K562 (cell line): ENCODE measurements around the gene FOXK2. TPM values are rescaled to one million over a fixed set of nuclear protein-coding genes. Genes with fewer than 3 reads are reported as not detected.

ENCODE experiments used
- GABPB2 ChIP-seq: fragments of 250-450 bp; sonication (Bioruptor Pico); conservative IDR thresholded peaks from 2 replicates; pipeline ENCODE4 v1.5.1; 2021; ENCODE audit warnings: mild to moderate bottlenecking
- SMAD1 ChIP-seq: fragments of 150-350 bp; IDR thresholded peaks from 2 replicates; pipeline ENCODE4 v1.6.1; 2014; ENCODE audit warnings: low read length, low read depth; ENCODE audit not compliant: partially characterized antibody
- TCFL5 ChIP-seq: fragments of 250-450 bp; sonication (Bioruptor Pico); conservative IDR thresholded peaks from 2 replicates; pipeline ENCODE4 v1.6.1; 2021; ENCODE audit warnings: mild to moderate bottlenecking, moderate library complexity, matching md5 sums
- ZNF644 ChIP-seq: fragments of 200-800 bp; sonication (Bioruptor generic); IDR thresholded peaks from 2 replicates; pipeline ENCODE4 v1.6.1; 2016; ENCODE audit warnings: low read depth, missing genetic modification characterization, missing compliant biosample characterization
- ZNF740 ChIP-seq, 3 experiments: fragments of 200-800 bp in 1 of 3; sonication (Bioruptor generic) in 1 of 3; sonication (generic) in 1 of 3; formaldehyde crosslinking in 1 of 3; IDR thresholded peaks; 2 replicates each; pipeline versions ENCODE4 v1.6.1 to v1.8.0; 2016 to 2022; ENCODE audit warnings: mild to moderate bottlenecking in 2 of 3, missing compliant biosample characterization in 2 of 3, missing genetic modification characterization in 2 of 3, missing genetic modification reagents in 1 of 3
- ZNF766 ChIP-seq: fragments of 200-800 bp; sonication (Bioruptor generic); conservative IDR thresholded peaks from 2 replicates; pipeline ENCODE4 v1.6.1; 2016; ENCODE audit warnings: missing genetic modification characterization, missing compliant biosample characterization
- polyA plus RNA-seq, 8 experiments: library from polyadenylated mRNA; depleted of rRNA in 4 of 8; stranded (reverse) in 5 of 8; unstranded in 3 of 8; fragments of >200 nt; fragmentation: Nextera tagmentation in 2 of 8; fragmentation: Illumina TruSeq in 1 of 8; extraction: Ambion mirVana in 2 of 8; extraction: Trizol in 1 of 8; gene quantifications; 2 replicates each; pipeline versions ENCODE4 v1.2.1 to v1.2.3, GENCODE V29; 2011 to 2014; ENCODE audit warnings: inconsistent platforms in 1 of 8, missing spikeins in 1 of 8
- total RNA-seq, 7 experiments: library from RNA; depleted of rRNA in 6 of 7; stranded (reverse); fragments of >200 nt in 6 of 7; fragmentation: Illumina TruSeq in 2 of 7; extraction: Trizol in 2 of 7; gene quantifications; 2 replicates each; pipeline versions ENCODE4 v1.2.1 to v1.2.3, GENCODE V29; 2011 to 2021; ENCODE audit warnings: low replicate concordance in 1 of 7
- TF ChIP-seq, protein P1 (sequence below): sonication (generic); formaldehyde crosslinking; IDR thresholded peaks from 2 replicates; pipeline ENCODE4 v1.8.1; 2023; ENCODE audit warnings: mild to moderate bottlenecking, missing genetic modification reagents, moderate library complexity
- TF ChIP-seq, protein P2 (sequence below): fragments of 450-650 bp; formaldehyde crosslinking; IDR thresholded peaks from 2 replicates; pipeline ENCODE4 v1.4.0; 2020; ENCODE audit warnings: mild to moderate bottlenecking, moderate library complexity
- TF ChIP-seq, protein P3 (sequence below), 2 experiments: fragments of 450-650 bp; IDR thresholded peaks; 2 replicates each; pipeline ENCODE4 v1.6.1; 2016; ENCODE audit warnings: mild to moderate bottlenecking in 2 of 2, borderline replicate concordance in 1 of 2, low read depth in 1 of 2, moderate library complexity in 1 of 2

Gene FOXK2
- total and polyA plus RNA-seq, 9 of the 15 experiments (the other 6 are each of a cell fraction or from before 2014, with no cell fraction given) = 3.0 to 86.0 (median 44.1) TPM

- TF ChIP-seq ZNF740 (CRISPR knock-in tag; IDR thresholded peaks at IDR 0.05) (peak; percentile 87), ZNF740 (tag; IDR thresholded peaks at IDR 0.05) (peak in 1 of 2 experiments; percentile 66; a peak in 2 of 4 replicates), ZNF644 (no peak), ZNF766 (CRISPR knock-in tag) (no peak), TCFL5 (CRISPR knock-in tag) (no peak), SMAD1 (no peak), GABPB2 (CRISPR knock-in tag) (no peak)
- TF ChIP-seq, protein P1, sequence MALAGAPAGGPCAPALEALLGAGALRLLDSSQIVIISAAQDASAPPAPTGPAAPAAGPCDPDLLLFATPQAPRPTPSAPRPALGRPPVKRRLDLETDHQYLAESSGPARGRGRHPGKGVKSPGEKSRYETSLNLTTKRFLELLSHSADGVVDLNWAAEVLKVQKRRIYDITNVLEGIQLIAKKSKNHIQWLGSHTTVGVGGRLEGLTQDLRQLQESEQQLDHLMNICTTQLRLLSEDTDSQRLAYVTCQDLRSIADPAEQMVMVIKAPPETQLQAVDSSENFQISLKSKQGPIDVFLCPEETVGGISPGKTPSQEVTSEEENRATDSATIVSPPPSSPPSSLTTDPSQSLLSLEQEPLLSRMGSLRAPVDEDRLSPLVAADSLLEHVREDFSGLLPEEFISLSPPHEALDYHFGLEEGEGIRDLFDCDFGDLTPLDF (CRISPR knock-in tag) = peak; percentile 80; the same call in 1 of the 2 replicates
- TF ChIP-seq, protein P2, sequence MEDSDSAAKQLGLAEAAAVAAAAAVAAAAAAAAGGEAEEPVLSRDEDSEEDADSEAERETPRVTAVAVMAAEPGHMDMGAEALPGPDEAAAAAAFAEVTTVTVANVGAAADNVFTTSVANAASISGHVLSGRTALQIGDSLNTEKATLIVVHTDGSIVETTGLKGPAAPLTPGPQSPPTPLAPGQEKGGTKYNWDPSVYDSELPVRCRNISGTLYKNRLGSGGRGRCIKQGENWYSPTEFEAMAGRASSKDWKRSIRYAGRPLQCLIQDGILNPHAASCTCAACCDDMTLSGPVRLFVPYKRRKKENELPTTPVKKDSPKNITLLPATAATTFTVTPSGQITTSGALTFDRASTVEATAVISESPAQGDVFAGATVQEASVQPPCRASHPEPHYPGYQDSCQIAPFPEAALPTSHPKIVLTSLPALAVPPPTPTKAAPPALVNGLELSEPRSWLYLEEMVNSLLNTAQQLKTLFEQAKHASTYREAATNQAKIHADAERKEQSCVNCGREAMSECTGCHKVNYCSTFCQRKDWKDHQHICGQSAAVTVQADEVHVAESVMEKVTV (CRISPR knock-in tag) = peak; percentile 52; the same call in 1 of the 2 replicates
- TF ChIP-seq, protein P3, sequence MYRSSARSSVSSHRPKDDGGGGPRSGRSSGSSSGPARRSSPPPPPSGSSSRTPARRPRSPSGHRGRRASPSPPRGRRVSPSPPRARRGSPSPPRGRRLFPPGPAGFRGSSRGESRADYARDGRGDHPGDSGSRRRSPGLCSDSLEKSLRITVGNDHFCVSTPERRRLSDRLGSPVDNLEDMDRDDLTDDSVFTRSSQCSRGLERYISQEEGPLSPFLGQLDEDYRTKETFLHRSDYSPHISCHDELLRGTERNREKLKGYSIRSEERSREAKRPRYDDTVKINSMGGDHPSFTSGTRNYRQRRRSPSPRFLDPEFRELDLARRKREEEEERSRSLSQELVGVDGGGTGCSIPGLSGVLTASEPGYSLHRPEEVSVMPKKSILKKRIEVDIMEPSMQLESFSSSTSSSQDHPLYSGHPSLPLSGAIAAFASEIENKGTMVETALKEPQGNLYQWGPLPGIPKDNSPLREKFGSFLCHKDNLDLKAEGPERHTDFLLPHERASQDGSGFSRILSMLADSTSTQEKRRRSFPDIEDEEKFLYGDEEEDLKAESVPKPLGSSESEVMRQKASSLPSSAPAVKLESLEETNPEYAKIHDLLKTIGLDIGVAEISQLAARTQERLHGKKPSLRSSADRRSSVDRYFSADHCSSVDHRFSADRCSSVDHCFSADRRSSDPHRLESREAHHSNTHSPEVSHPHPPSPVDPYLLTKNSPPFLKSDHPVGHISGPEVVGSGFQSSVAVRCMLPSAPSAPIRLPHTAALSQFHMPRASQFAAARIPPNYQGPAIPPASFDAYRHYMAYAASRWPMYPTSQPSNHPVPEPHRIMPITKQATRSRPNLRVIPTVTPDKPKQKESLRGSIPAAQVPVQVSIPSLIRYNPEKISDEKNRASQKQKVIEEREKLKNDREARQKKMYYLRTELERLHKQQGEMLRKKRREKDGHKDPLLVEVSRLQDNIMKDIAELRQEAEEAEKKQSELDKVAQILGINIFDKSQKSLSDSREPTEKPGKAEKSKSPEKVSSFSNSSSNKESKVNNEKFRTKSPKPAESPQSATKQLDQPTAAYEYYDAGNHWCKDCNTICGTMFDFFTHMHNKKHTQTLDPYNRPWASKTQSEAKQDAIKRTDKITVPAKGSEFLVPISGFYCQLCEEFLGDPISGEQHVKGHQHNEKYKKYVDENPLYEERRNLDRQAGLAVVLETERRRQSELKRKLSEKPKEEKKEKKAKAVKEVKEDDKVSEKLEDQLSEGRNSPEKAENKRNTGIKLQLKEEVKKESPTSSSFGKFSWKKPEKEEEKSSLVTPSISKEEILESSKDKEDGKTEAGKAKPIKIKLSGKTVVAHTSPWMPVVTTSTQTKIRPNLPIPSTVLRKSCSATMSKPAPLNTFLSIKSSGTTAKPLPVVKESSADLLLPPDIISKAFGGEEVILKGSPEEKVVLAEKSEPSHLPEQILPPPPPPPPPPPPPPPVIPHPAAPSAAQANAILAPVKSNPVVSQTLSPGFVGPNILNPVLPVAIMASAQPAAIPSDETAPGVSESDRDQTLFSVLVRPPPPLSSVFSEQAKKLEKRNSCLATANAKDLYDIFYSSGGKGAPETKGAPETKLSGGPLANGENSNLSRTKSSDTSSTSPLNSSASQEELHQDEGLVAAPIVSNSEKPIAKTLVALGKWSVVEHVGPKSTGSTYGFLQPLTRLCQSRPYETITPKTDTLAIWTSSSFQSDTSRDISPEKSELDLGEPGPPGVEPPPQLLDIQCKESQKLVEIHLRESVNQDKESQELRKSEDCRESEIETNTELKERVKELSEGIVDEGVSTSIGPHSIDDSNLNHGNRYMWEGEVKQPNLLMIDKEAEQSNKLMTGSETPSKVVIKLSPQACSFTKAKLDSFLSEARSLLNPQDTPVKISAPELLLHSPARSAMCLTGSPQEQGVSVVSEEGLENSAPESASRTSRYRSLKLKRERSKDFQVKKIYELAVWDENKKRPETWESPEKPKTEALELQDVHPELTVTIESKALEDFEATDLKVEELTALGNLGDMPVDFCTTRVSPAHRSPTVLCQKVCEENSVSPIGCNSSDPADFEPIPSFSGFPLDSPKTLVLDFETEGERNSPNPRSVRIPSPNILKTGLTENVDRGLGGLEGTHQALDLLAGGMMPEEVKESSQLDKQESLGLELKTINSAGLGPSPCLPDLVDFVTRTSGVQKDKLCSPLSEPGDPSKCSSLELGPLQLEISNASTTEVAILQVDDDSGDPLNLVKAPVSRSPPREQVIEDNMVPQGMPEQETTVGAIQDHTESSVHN (IDR thresholded peaks at IDR 0.05; ENCODE audit: borderline replicate concordance in 1 of 2, low read depth in 1 of 2) = no peak
These were observed 25.1 kb upstream of the FOXK2 start (continued) for GRCh38 chr17:82494236-82495055.
